ENCODE data around the gene WNT7B.

Gene WNT7B

DNA sequence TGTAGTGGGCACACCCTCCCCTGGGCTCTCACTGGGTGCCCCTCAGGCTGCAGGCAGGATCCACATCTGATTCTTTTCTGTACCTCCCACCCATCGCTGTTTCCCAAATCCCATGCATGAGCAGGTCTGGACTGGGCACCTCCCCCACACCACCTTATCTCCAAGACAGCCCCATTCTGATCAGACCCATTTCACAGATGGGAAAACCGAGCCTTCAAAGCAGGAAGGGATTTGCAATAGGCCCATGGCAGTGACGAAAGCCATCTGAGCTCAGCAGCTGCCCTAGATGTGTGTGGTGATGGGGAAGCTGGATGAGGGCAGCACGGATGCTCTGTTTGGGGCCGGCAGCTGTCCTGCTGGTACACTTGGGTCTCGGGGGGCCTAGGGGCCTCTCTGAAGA is 41.4 kb downstream of the WNT7B start:
- TF ChIP-seq, protein P1, sequence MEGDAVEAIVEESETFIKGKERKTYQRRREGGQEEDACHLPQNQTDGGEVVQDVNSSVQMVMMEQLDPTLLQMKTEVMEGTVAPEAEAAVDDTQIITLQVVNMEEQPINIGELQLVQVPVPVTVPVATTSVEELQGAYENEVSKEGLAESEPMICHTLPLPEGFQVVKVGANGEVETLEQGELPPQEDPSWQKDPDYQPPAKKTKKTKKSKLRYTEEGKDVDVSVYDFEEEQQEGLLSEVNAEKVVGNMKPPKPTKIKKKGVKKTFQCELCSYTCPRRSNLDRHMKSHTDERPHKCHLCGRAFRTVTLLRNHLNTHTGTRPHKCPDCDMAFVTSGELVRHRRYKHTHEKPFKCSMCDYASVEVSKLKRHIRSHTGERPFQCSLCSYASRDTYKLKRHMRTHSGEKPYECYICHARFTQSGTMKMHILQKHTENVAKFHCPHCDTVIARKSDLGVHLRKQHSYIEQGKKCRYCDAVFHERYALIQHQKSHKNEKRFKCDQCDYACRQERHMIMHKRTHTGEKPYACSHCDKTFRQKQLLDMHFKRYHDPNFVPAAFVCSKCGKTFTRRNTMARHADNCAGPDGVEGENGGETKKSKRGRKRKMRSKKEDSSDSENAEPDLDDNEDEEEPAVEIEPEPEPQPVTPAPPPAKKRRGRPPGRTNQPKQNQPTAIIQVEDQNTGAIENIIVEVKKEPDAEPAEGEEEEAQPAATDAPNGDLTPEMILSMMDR (conservative IDR thresholded peaks at IDR 0.05; ENCODE audit: control insufficient read depth, insufficient read depth, low read depth, low read length) = no peak
- no peak overlapping the region for H3K4me3 ChIP-seq (ENCODE audit: control insufficient read depth, low read depth, low read length)
- DNase-seq (ENCODE audit: low read depth) = no peak

DNA sequence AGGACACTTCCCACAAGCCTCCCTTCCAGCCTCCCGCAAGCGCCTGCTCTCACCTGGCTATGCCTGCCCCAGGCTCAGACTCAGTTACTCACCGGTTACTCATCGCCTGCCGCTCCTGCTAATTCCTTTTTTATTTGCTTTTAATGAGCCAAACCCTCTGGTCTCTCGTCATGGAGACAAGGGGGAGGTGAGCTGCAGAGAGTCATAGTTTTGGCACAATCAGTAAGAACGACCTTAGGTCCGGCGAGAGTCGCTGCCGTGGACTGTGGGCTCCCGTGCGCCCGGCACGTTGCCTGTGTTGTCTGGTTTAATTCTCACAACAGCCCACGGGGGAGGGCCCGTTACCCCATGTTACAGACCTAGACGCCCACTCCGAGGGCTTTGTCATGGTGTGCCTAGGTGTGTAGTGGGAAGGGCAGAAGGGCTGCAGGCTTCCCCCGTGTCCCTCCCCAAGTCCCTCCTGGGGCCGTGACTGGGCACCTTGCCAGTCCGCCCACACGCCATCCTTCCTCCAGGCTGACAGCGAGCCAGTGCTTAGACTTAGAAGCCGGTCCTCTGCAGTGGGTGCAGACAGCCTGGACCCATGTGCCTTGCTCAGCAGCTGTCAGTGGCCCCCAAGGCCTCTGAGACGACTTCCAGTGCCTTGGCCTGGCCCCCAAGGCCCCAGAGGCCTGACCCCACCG is 42.2 kb downstream of the WNT7B start:
- DNase-seq (ENCODE audit: low read depth) = peak; percentile 92
- no peak overlapping the region for H3K4me3 ChIP-seq (ENCODE audit: control insufficient read depth, low read depth, low read length)
- TF ChIP-seq, protein P1 (conservative IDR thresholded peaks at IDR 0.05; ENCODE audit: control insufficient read depth, insufficient read depth, low read depth, low read length) = no peak

DNA sequence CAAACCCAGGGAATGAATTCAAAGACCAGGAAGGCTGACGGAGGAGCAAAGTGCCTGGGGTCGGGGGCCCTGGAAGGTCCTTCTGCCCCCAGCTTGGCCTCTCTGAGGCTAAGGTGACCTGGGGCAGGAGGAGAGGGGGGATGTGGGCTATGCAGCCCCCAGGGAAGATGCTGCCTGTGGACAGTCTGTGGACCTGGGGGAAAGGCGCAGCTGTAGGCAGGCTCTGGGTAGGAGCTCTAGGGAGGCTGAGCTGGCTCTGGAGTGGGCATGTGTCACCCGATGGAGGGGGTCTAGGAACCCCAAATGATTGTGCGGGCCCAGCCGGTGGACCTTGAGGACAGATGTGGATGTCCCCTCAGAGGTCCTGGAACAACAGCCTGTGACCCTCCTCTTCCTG is 42.8 kb downstream of the WNT7B start:
- TF ChIP-seq, protein P1 (conservative IDR thresholded peaks at IDR 0.05; ENCODE audit: control insufficient read depth, insufficient read depth, low read depth, low read length) = no peak
- H3K4me3 ChIP-seq (ENCODE audit: control insufficient read depth, low read depth, low read length) = no peak overlapping the region
- no peak for DNase-seq (ENCODE audit: low read depth)

DNA sequence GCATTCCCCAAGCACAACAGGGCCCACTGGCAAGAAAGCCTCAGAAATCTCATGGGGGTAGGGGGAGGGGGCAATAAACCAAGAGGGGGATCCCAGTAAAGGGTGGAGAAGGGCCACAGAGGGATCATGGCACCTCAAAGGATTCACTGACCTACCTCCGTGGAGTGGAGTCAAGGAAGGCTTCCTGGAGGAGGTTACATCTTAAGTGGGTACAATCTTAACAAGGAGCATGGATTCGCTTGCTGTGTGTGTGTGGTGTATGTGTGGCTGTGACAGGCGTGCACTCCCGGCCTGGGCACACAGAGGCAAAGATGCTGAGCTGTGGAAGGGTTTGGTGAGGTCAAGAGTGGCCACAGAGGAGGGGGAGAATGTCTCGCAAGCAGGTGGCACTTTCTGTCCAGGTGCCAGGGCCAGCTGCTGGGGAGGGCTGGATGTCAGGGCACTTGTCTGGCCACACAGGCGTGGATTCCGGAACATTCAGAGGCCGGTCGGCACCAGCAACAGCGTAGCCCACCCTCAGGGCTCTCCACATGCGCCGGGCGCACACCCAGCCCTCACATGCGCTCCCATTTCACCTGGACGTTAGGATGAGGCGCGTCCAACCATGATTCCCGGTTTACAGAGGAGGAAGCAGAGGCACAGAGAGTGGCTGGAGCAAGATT is 43.3 kb downstream of the WNT7B start:
- no peak for DNase-seq (ENCODE audit: low read depth)
- TF ChIP-seq, protein P1 (conservative IDR thresholded peaks at IDR 0.05; ENCODE audit: control insufficient read depth, insufficient read depth, low read depth, low read length) = no peak
- no peak overlapping the region for H3K4me3 ChIP-seq (ENCODE audit: control insufficient read depth, low read depth, low read length)

DNA sequence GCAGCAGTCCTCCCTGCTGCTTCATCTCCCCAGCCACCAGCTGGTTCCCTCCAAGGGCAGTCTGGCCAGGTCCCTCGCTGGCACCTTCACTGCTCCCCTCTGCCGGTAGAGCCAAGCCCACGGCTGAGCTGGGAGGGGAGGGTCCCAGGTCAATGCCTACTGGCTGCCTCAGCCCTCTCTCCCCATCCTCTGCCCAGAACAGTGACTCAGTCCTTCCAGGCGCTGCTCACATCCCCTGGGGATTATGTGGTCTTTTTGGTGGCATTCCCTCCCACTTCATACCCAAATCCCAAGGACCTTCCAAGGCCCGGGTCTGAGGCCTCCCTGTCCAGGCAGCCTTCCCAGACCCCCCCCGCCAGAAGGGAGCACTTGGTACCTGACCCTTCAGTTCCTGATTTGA is 44.9 kb downstream of the WNT7B start:
- no peak overlapping the region for H3K4me3 ChIP-seq (ENCODE audit: control insufficient read depth, low read depth, low read length)
- TF ChIP-seq, protein P1 (conservative IDR thresholded peaks at IDR 0.05; ENCODE audit: control insufficient read depth, insufficient read depth, low read depth, low read length) = no peak
- peak; percentile 17 for DNase-seq (ENCODE audit: low read depth)

DNA sequence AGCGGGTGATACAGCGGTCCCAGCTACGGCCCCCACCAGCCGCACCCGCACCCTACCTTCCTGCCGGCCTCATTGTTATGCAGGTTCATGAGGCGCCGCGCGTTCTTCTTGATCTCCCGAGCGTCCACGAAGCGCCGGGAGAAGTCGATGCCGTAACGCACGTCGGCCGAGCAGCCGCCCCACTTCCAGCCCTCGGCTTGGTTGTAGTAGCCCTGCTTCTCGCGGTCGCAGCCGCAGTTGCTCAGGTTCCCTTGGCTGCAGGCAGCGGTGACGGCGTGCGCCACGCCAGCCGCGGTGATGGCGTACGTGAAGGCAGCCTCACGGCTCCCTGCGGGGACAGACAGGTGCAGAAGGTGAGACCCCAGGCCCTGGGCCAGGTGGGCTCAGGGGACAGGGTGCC is 45.9 kb downstream of the WNT7B start:
- DNase-seq (ENCODE audit: low read depth) = no peak
- TF ChIP-seq, protein P1 (conservative IDR thresholded peaks at IDR 0.05; ENCODE audit: control insufficient read depth, insufficient read depth, low read depth, low read length) = no peak
- no peak overlapping the region for H3K4me3 ChIP-seq (ENCODE audit: control insufficient read depth, low read depth, low read length)
